ENCODE results near the gene CALCOCO1.
A peak's percentile ranks its signal among the peaks of the same experiment; 100 is the strongest.
"Not testable (repeated sequence)": the region's sequence is repeated elsewhere in the genome, so short reads cannot be mapped to it uniquely, and the experiment has no call there.

CALCOCO1 gene

GRCh38 chr12:53696655-53697331 lies 30.5 kb downstream of the CALCOCO1 start:
- no peak for DNase-seq (ENCODE audit: low spot score)

DNA sequence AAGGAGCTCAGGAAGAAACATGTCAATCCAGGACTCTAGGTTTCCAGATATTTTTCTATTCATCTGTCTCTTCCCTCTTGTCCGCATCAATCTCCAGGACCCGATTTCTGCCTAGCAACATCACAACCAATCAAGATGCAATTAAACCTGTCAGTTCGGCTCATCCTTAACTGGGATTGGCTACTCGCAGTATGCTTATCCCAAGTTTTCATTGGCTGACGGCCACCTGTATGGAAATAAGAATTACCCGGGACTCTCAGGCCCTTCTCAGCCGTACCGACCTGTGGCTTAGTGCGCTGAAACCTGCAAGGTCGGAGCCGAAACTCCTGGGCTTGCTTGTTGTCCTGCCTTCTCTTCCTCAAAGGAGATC lies 31.0 kb downstream of the CALCOCO1 start:
- peak; percentile 37 for DNase-seq (ENCODE audit: low spot score)

GRCh38 chr12:53695152-53696145 lies 31.8 kb downstream of the CALCOCO1 start:
- no peak for DNase-seq (ENCODE audit: low spot score)

- DNase-seq (ENCODE audit: low spot score): no peak
Observed at GRCh38 chr12:53694756-53695151, 32.5 kb downstream of the CALCOCO1 start.

GRCh38 chr12:53688134-53688533 lies 39.1 kb downstream of the CALCOCO1 start:
- DNase-seq (ENCODE audit: low spot score): no peak

GRCh38 chr12:53686436-53686835 lies 40.8 kb downstream of the CALCOCO1 start:
- no peak for DNase-seq (ENCODE audit: low spot score)

DNA sequence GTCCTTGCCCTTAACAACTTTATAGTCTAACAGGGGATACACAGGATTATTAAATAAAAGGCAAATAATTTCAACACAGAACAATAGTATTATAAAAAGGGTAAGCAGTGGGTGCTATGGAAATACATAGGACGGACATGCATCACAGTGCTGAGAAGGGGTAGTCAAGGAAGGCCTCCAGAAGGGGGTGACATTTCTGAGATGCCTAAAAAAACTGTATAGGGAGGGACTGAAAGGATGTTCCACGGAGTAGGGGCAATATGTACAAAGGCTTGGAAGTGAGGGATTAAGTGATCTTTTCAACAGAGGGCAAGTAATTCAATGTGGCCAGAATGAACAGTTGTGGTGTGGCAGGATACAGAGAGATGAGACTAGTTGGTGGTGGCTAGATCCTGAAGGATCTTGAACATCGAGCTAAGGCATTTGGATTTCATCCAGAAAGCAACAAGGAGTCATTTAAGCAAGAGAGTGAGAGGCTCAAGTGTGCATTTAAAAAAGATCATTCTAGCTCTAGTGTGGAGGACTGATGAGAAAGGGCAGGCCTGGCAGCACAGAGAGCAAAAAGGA lies 42.5 kb downstream of the CALCOCO1 start:
- DNase-seq (ENCODE audit: low spot score): no peak

DNA sequence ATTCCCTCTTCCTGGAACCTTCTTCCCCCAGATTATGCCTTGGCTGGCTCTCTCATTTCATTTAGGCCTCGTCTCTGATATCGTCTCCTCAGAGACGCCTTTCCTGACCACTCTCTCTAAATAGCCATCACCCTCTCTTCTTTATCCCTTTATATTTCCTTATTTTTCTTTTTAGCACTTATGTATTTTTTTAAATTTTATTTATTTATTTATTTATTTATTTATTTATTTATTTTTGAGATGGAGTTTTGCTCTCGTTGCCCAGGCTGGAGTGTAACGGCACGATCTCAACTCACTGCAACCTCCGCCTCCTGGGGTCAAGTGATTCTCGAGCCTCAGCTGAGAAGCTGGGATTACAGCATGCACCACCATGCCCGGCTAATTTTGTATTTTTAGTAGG lies 43.3 kb downstream of the CALCOCO1 start:
- DNase-seq (ENCODE audit: low spot score): no peak

- no peak for DNase-seq (ENCODE audit: low spot score)
Observed at GRCh38 chr12:53683494-53683893, 43.8 kb downstream of the CALCOCO1 start.

- not testable (repeated sequence) for DNase-seq (ENCODE audit: low spot score)
Observed at GRCh38 chr12:53680061-53680460, 47.2 kb downstream of the CALCOCO1 start.

GRCh38 chr12:53677800-53678148 lies 49.5 kb downstream of the CALCOCO1 start:
- DNase-seq (ENCODE audit: low spot score): no peak

DNA sequence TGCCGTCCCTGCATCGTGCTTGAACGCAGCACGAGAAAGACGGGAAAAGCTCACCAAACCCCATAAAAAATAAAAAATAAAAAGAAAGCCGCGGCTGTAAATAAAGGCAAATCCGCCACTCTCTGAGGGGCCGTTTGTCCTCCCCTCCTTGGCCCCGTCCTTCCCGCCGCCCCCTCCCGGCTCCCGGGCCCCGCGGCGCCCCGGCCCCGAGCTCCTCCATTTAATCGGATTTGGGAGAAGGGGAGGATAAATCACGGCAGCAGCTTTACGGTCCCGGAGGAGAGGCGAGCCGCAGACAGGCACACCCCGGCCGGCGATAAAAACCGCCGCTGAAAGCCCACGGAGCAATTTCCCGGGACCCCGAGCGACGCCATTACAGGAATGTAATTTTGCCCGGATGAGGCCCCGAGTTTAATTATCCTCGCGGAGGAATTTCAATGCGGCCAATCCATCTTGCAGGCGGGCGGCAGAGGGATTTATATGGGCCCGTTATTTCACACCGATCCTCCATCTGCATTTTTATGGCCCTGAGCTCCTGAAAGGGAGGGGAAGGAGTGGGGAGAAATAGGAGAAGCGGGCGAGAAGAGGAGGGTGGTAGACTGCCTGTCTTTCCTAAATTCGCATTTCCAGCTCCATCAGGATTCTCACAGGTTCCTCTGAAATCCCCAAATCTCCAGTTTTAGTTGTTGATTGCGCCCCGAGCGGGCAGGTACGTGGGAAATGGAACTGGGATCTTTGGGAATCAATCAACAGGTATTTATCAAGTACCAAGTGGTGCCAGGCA lies 50.0 kb downstream of the CALCOCO1 start:
- no peak for DNase-seq (ENCODE audit: low spot score)

- DNase-seq (ENCODE audit: low spot score): no peak
Observed at GRCh38 chr12:53676656-53677015, 50.6 kb downstream of the CALCOCO1 start.

GRCh38 chr12:53675701-53676607 lies 51.3 kb downstream of the CALCOCO1 start, which contains the start of gene ATP5MC2:
ATP5MC2 (minus strand) TSS chr12:53676083; CDS start chr12:53672614, 3,469 bp downstream.
- peak; percentile 99 for DNase-seq (ENCODE audit: low spot score)

DNA sequence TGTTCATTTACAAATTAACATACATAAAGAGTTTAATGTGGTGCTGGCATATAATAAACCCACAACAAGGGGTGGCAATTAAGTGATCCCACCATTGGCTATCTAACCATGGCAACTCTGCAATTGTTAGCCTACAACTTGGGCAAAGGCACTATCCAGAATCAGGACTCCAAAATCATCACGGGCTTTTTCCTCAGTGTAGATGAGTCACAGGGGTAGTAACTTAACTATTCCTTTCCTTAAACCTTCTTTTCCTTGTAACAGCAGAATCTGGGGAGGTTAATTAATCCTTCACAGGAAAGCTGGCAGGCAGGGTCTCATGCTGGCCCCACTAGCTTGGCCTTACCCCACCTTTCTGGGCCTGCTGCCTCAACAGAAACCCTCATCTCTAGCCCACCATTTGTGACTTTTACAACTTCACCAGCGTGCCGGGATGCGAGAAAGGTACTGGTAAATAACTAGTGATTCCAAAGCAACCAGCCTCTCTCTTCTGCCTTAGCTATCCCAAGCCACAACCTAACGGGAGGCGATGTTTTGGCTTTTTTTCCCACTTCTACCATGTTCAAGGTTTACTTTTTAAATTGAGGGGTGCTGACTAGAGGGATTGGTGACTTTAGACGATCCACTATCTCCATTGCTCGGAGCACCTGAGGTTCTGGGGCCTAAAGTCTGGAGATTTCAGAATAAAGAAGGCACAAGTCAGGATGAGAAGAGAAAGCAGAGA lies 52.1 kb downstream of the CALCOCO1 start:
- DNase-seq (ENCODE audit: low spot score): peak; percentile 60

GRCh38 chr12:53670971-53671370 lies 56.3 kb downstream of the CALCOCO1 start:
- no peak for DNase-seq (ENCODE audit: low spot score)

GRCh38 chr12:53670308-53670707 lies 56.9 kb downstream of the CALCOCO1 start:
- no peak for DNase-seq (ENCODE audit: low spot score)

- DNase-seq (ENCODE audit: low spot score): no peak
Observed at GRCh38 chr12:53667080-53667479, 60.2 kb downstream of the CALCOCO1 start.

GRCh38 chr12:53664936-53665335 lies 62.3 kb downstream of the CALCOCO1 start:
- no peak for DNase-seq (ENCODE audit: low spot score)

DNA sequence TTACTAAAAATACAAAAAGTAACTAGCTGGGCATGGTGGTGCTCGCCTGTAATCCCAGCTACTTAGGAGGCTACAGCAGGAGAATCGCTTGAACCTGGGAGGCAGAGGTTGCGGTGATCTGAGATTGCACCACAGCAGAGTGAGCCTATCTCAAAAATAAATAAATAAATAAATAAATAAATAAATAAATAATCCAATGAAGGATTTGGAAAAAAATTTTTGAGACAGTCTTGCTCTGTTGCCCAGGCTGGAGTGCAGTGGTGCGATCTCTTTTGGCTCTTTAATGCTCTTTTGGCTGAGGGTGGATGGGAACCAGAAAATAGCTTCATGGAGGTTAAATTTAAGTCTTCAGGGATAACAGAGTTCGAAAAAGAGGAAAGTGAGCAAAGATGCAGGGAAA lies 63.1 kb downstream of the CALCOCO1 start:
- DNase-seq (ENCODE audit: low spot score): no peak
